HepG2 (cell line): Measurements from ENCODE around the gene GRK5. TPM values are rescaled to one million over a fixed set of nuclear protein-coding genes. Genes with fewer than 3 reads are reported as not detected.
A peak's percentile ranks its signal among the peaks of the same experiment; 100 is the strongest.

ENCODE experiments used
- AHR ChIP-seq: IDR thresholded peaks from 2 replicates; pipeline ENCODE4 v1.6.1; 2018; ENCODE audit warnings: missing genetic modification reagents, missing compliant biosample characterization
- ARID5B ChIP-seq: IDR thresholded peaks from 2 replicates; pipeline ENCODE4 v1.4.0; 2020; ENCODE audit warnings: mild to moderate bottlenecking, missing genetic modification reagents
- ARNTL ChIP-seq: sonication (generic); formaldehyde crosslinking; IDR thresholded peaks from 2 replicates; pipeline ENCODE4 v1.4.0; 2020; ENCODE audit warnings: mild to moderate bottlenecking, missing genetic modification reagents
- GPN1 ChIP-seq: sonication (generic); formaldehyde crosslinking; IDR thresholded peaks from 2 replicates; pipeline ENCODE4 v1.5.1; 2020; ENCODE audit warnings: missing genetic modification reagents, borderline replicate concordance
- HOXA9 ChIP-seq: sonication (generic); formaldehyde crosslinking; IDR thresholded peaks from 2 replicates; pipeline ENCODE4 v1.8.1; 2022; ENCODE audit warnings: missing genetic modification reagents, mild to moderate bottlenecking, moderate library complexity, borderline replicate concordance
- KDM5B ChIP-seq: sonication (generic); formaldehyde crosslinking; IDR thresholded peaks from 2 replicates; pipeline ENCODE4 v1.4.0; 2020; ENCODE audit warnings: missing genetic modification reagents, mild to moderate bottlenecking, borderline replicate concordance
- SNAPC2 ChIP-seq: sonication (generic); formaldehyde crosslinking; IDR thresholded peaks from 2 replicates; pipeline ENCODE4 v1.8.1; 2022; ENCODE audit warnings: mild to moderate bottlenecking, missing genetic modification reagents
- SUZ12 ChIP-seq: fragments of 150-350 bp; IDR thresholded peaks from 2 replicates; pipeline ENCODE4 v1.6.1; 2014; ENCODE audit warnings: low read depth, low read length
- TEF ChIP-seq: sonication (generic); formaldehyde crosslinking; IDR thresholded peaks from 2 replicates; pipeline ENCODE4 v1.5.0; 2020; ENCODE audit warnings: missing genetic modification reagents
- ZBTB38 ChIP-seq: sonication (generic); formaldehyde crosslinking; IDR thresholded peaks from 2 replicates; pipeline ENCODE4 v1.5.1; 2020; ENCODE audit warnings: mild to moderate bottlenecking, missing genetic modification reagents
- ZBTB7B ChIP-seq: sonication (generic); formaldehyde crosslinking; IDR thresholded peaks from 2 replicates; pipeline ENCODE4 v1.4.0; 2020; ENCODE audit warnings: missing genetic modification reagents
- ZEB1 ChIP-seq: IDR thresholded peaks from 2 replicates; pipeline ENCODE4 v1.6.1; 2012; ENCODE audit warnings: mild to moderate bottlenecking, low read depth, inconsistent platforms; ENCODE audit not compliant: insufficient replicate concordance
- ZFP36 ChIP-seq: fragments of 150-350 bp; IDR thresholded peaks from 2 replicates; pipeline ENCODE4 v1.6.1; 2018; ENCODE audit warnings: borderline replicate concordance, low read length, low read depth; ENCODE audit not compliant: partially characterized antibody
- ZFP36L1 ChIP-seq: sonication (generic); formaldehyde crosslinking; IDR thresholded peaks from 2 replicates; pipeline ENCODE4 v1.8.0; 2022; ENCODE audit warnings: mild to moderate bottlenecking, missing genetic modification reagents, moderate library complexity
- ZFP37 ChIP-seq: sonication (generic); formaldehyde crosslinking; IDR thresholded peaks from 2 replicates; pipeline ENCODE4 v1.4.0; 2020; ENCODE audit warnings: missing genetic modification reagents, borderline replicate concordance
- ZNF274 ChIP-seq: sonication (generic); formaldehyde crosslinking; IDR thresholded peaks from 2 replicates; pipeline ENCODE4 v1.5.1; 2020; ENCODE audit warnings: mild to moderate bottlenecking, missing genetic modification reagents
- ZNF484 ChIP-seq: sonication (generic); formaldehyde crosslinking; IDR thresholded peaks from 2 replicates; pipeline ENCODE4 v1.5.1; 2020; ENCODE audit warnings: mild to moderate bottlenecking, low read depth, missing genetic modification reagents, borderline replicate concordance
- ZNF782 ChIP-seq: sonication (generic); formaldehyde crosslinking; IDR thresholded peaks from 2 replicates; pipeline ENCODE4 v1.4.0; 2020; ENCODE audit warnings: missing genetic modification reagents, mild to moderate bottlenecking, borderline replicate concordance
- polyA plus RNA-seq, 8 experiments: library from polyadenylated mRNA; depleted of rRNA in 3 of 8; stranded (reverse) in 7 of 8; unstranded in 1 of 8; fragments of >200 nt; fragmentation: Illumina TruSeq in 4 of 8; extraction: Trizol in 4 of 8; gene quantifications; 2 replicates each; pipeline versions ENCODE4 v1.2.1 to v1.2.3, GENCODE V29; 2011 to 2016; ENCODE audit warnings: low read depth in 4 of 8, missing spikeins in 1 of 8, mixed read lengths in 1 of 8; ENCODE audit not compliant: insufficient read depth in 1 of 8
- total RNA-seq, 5 experiments: library from RNA; depleted of rRNA; stranded (reverse); fragments of >200 nt; fragmentation: Illumina TruSeq; extraction: Trizol; gene quantifications; 2 replicates each; pipeline ENCODE4 v1.2.3, GENCODE V29; 2016; ENCODE audit warnings: low read depth in 1 of 5
- TF ChIP-seq, protein P1 (sequence below): sonication (generic); formaldehyde crosslinking; IDR thresholded peaks from 2 replicates; pipeline ENCODE4 v1.4.0; 2020; ENCODE audit warnings: mild to moderate bottlenecking, missing genetic modification reagents
- TF ChIP-seq, protein P2 (sequence below): sonication (generic); formaldehyde crosslinking; IDR thresholded peaks from 2 replicates; pipeline ENCODE4 v1.4.0; 2020; ENCODE audit warnings: missing genetic modification reagents, low read depth, mild to moderate bottlenecking, borderline replicate concordance
- TF ChIP-seq, protein P3 (sequence below): sonication (generic); formaldehyde crosslinking; IDR thresholded peaks from 2 replicates; pipeline ENCODE4 v1.8.0; 2022; ENCODE audit warnings: mild to moderate bottlenecking, missing genetic modification reagents, moderate library complexity
- TF ChIP-seq, protein P4 (sequence below): IDR thresholded peaks from 2 replicates; pipeline ENCODE4 v1.6.1; 2016; ENCODE audit warnings: low read depth, borderline replicate concordance

Gene GRK5
- total and polyA plus RNA-seq, 2 of the 13 experiments (the other 11 are each of a cell fraction or from before 2014, with no cell fraction given), result 10.4 to 12.6 TPM

GRCh38 chr10:119288574-119289001, 81.2 kb downstream of the GRK5 start (continued):
- TF ChIP-seq, protein P1, sequence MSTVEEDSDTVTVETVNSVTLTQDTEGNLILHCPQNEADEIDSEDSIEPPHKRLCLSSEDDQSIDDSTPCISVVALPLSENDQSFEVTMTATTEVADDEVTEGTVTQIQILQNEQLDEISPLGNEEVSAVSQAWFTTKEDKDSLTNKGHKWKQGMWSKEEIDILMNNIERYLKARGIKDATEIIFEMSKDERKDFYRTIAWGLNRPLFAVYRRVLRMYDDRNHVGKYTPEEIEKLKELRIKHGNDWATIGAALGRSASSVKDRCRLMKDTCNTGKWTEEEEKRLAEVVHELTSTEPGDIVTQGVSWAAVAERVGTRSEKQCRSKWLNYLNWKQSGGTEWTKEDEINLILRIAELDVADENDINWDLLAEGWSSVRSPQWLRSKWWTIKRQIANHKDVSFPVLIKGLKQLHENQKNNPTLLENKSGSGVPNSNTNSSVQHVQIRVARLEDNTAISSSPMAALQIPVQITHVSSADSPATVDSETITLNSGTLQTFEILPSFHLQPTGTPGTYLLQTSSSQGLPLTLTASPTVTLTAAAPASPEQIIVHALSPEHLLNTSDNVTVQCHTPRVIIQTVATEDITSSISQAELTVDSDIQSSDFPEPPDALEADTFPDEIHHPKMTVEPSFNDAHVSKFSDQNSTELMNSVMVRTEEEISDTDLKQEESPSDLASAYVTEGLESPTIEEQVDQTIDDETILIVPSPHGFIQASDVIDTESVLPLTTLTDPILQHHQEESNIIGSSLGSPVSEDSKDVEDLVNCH (CRISPR knock-in tag), result no peak
- TF ChIP-seq, protein P2, sequence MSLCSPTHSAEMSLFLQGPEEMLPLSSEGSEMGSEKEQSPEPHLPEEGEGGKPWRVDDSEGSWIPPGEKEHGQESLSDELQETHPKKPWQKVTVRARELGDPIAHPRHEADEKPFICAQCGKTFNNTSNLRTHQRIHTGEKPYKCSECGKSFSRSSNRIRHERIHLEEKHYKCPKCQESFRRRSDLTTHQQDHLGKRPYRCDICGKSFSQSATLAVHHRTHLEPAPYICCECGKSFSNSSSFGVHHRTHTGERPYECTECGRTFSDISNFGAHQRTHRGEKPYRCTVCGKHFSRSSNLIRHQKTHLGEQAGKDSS (CRISPR knock-in tag), result no peak
- no peak for TF ChIP-seq ZNF274 (CRISPR knock-in tag)
- no peak for TF ChIP-seq SNAPC2 (CRISPR knock-in tag)
- TF ChIP-seq ZNF782, result no peak
- no peak for TF ChIP-seq ZEB1
- no peak for TF ChIP-seq AHR (CRISPR knock-in tag)
- no peak for TF ChIP-seq TEF (CRISPR knock-in tag)
- TF ChIP-seq, protein P3, sequence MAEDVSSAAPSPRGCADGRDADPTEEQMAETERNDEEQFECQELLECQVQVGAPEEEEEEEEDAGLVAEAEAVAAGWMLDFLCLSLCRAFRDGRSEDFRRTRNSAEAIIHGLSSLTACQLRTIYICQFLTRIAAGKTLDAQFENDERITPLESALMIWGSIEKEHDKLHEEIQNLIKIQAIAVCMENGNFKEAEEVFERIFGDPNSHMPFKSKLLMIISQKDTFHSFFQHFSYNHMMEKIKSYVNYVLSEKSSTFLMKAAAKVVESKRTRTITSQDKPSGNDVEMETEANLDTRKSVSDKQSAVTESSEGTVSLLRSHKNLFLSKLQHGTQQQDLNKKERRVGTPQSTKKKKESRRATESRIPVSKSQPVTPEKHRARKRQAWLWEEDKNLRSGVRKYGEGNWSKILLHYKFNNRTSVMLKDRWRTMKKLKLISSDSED (CRISPR knock-in tag), result no peak
- TF ChIP-seq ZBTB7B (CRISPR knock-in tag), result no peak
- TF ChIP-seq ZFP37 (CRISPR knock-in tag), result no peak
- TF ChIP-seq GPN1 (CRISPR knock-in tag), result no peak
- no peak for TF ChIP-seq ZFP36L1
- TF ChIP-seq SUZ12, result no peak
- TF ChIP-seq ARID5B (CRISPR knock-in tag), result peak; percentile 36; the same call in 1 of the 2 replicates
- TF ChIP-seq, protein P4, sequence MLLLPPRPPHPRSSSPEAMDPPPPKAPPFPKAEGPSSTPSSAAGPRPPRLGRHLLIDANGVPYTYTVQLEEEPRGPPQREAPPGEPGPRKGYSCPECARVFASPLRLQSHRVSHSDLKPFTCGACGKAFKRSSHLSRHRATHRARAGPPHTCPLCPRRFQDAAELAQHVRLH (CRISPR knock-in tag), result no peak
- TF ChIP-seq ZFP36, result no peak
- TF ChIP-seq ZBTB38 (CRISPR knock-in tag), result no peak; the same call in 1 of the 2 replicates
- no peak for TF ChIP-seq HOXA9 (CRISPR knock-in tag)
- TF ChIP-seq ARNTL (CRISPR knock-in tag), result no peak
- TF ChIP-seq KDM5B (CRISPR knock-in tag), result no peak
- no peak for TF ChIP-seq ZNF484
